IMR-90 (cell line): ENCODE data around the gene CARMIL1. TPM values are rescaled to one million over a fixed set of nuclear protein-coding genes. Genes with fewer than 3 reads are reported as not detected.

ENCODE experiments used
- ATAC-seq: fragments of 200-7000 bp; cut with Tn5 transposase; 2 replicates; pipeline ENCODE4 v1.9.1; 2020; ENCODE audit warnings: low read depth, mild to moderate bottlenecking, moderate library complexity
- BruUV-seq: library from RNA; stranded (reverse); fragments of 400-500 nt; replicated peaks from 2 replicates; lab custom pipeline; 2021; lab: Mats Ljungman, UMichigan
- CTCF ChIA-PET: fragments of 300-600 bp; formaldehyde crosslinking; extraction: SDS; loops from one replicate; lab custom pipeline; 2021; ENCODE audit warnings: antibody characterized with exemption; lab: Yijun Ruan, JAX
- POLR2A ChIA-PET: fragments of 300-600 bp; sonication (Branson Sonifier 250); formaldehyde crosslinking; loops from one replicate; lab custom pipeline; 2022; ENCODE audit warnings: antibody characterized with exemption; ENCODE audit not compliant: unreplicated experiment; lab: Charles Lee
- DNase-seq: peaks from one replicate; pipeline ENCODE4 v3.0.0; 2013
- H2AFZ ChIP-seq: replicated peaks from 2 replicates; pipeline ENCODE3; 2013; ENCODE audit warnings: low read length, mild to moderate bottlenecking; ENCODE audit not compliant: poor library complexity
- H2AK5ac ChIP-seq: 2 replicates; pipeline ENCODE4 v1.6.1; 2013; ENCODE audit warnings: low read depth, low read length, inconsistent platforms
- H2AK9ac ChIP-seq: replicated peaks from 2 replicates; pipeline ENCODE3; 2013; ENCODE audit warnings: mild to moderate bottlenecking, low read depth, low read length, moderate library complexity; ENCODE audit not compliant: poor library complexity
- H2BK120ac ChIP-seq: 2 replicates; pipeline ENCODE4 v1.6.1; 2013; ENCODE audit warnings: low read depth, low read length, inconsistent platforms
- H2BK15ac ChIP-seq: 3 replicates; pipeline ENCODE4 v1.6.1; 2013; ENCODE audit warnings: low read depth, low read length, inconsistent platforms
- H2BK20ac ChIP-seq: 2 replicates; pipeline ENCODE4 v1.6.1; 2013; ENCODE audit warnings: low read depth, mild to moderate bottlenecking, inconsistent platforms, low read length, moderate library complexity
- H2BK5ac ChIP-seq: 2 replicates; pipeline ENCODE4 v1.6.1; 2013; ENCODE audit warnings: mild to moderate bottlenecking, low read depth, low read length, inconsistent platforms; ENCODE audit not compliant: poor library complexity, severe bottlenecking
- H3K14ac ChIP-seq: replicated peaks from 2 replicates; pipeline ENCODE4 v1.6.1; 2013; ENCODE audit warnings: low read depth, low read length, inconsistent platforms
- H3K18ac ChIP-seq: 2 replicates; pipeline ENCODE4 v1.6.1; 2013; ENCODE audit warnings: low read depth, low read length, control low read depth
- H3K23ac ChIP-seq: 2 replicates; pipeline ENCODE4 v1.6.1; 2013; ENCODE audit warnings: low read depth, low read length, inconsistent platforms
- H3K27ac ChIP-seq: 2 replicates; pipeline ENCODE4 v1.5.1; 2013; ENCODE audit warnings: mild to moderate bottlenecking, control low read depth, low read length; ENCODE audit not compliant: insufficient read depth
- H3K27me3 ChIP-seq: 2 replicates; pipeline ENCODE4 v1.6.1; 2013; ENCODE audit warnings: low read length; ENCODE audit not compliant: control insufficient read depth, insufficient read depth
- H3K36me3 ChIP-seq: 2 replicates; pipeline ENCODE4 v1.6.1; 2013; ENCODE audit warnings: low read length, mixed read lengths; ENCODE audit not compliant: control insufficient read depth, insufficient read depth
- H3K4ac ChIP-seq: 2 replicates; pipeline ENCODE4 v1.6.1; 2013; ENCODE audit warnings: low read depth, low read length, inconsistent platforms
- H3K4me1 ChIP-seq: 2 replicates; pipeline ENCODE4 v1.6.1; 2013; ENCODE audit warnings: low read length, mixed read lengths; ENCODE audit not compliant: control insufficient read depth, insufficient read depth
- H3K4me2 ChIP-seq: 2 replicates; pipeline ENCODE4 v1.6.1; 2013; ENCODE audit warnings: low read depth, mild to moderate bottlenecking, control low read depth, low read length, moderate library complexity
- H3K4me3 ChIP-seq: 2 replicates; pipeline ENCODE4 v1.5.1; 2013; ENCODE audit warnings: low read depth, mild to moderate bottlenecking, control low read depth, low read length, moderate library complexity; ENCODE audit not compliant: insufficient read depth
- H3K56ac ChIP-seq: 2 replicates; pipeline ENCODE4 v1.6.1; 2013; ENCODE audit warnings: low read length, inconsistent platforms; ENCODE audit not compliant: insufficient read depth; ENCODE audit errors: extremely low read depth
- H3K79me1 ChIP-seq, 2 experiments: 2 replicates each; pipeline ENCODE4 v1.6.1; 2013; ENCODE audit warnings: low read length in 2 of 2, inconsistent platforms in 1 of 2, low read depth in 1 of 2
- H3K9ac ChIP-seq: 2 replicates; pipeline ENCODE4 v1.6.1; 2013; ENCODE audit warnings: low read depth, low read length, control low read depth
- H3K9me1 ChIP-seq: 2 replicates; pipeline ENCODE4 v1.6.1; 2013; ENCODE audit warnings: low read length, inconsistent platforms; ENCODE audit not compliant: insufficient read depth
- H3K9me3 ChIP-seq: 2 replicates; pipeline ENCODE4 v1.6.1; 2013; ENCODE audit warnings: low read length; ENCODE audit not compliant: control insufficient read depth, insufficient read depth
- H4K20me1 ChIP-seq: 2 replicates; pipeline ENCODE4 v1.6.1; 2013; ENCODE audit warnings: low read length, inconsistent platforms; ENCODE audit not compliant: insufficient read depth
- H4K5ac ChIP-seq: 2 replicates; pipeline ENCODE4 v1.6.1; 2013; ENCODE audit warnings: mild to moderate bottlenecking, low read depth, low read length, control low read depth
- H4K8ac ChIP-seq, 2 experiments: 2 replicates each; pipeline ENCODE4 v1.6.1; 2013; ENCODE audit warnings: low read depth in 2 of 2, low read length in 2 of 2, control low read depth in 1 of 2, inconsistent platforms in 1 of 2
- H4K91ac ChIP-seq: 2 replicates; pipeline ENCODE4 v1.6.1; 2013; ENCODE audit warnings: low read depth, low read length, inconsistent platforms; ENCODE audit not compliant: insufficient read depth
- ELK1 ChIP-seq: fragments of 150-350 bp; IDR thresholded peaks from 2 replicates; pipeline ENCODE4 v1.6.1; 2016; ENCODE audit warnings: low read depth, mild to moderate bottlenecking, low read length, moderate library complexity, borderline replicate concordance
- WGBS, 2 experiments: methylation state at CpG; one replicate each; pipeline versions ENCODE4 v1.1.5 to v1.1.7; 2013; ENCODE audit warnings: missing lambda C conversion rate in 2 of 2; ENCODE audit not compliant: insufficient read length in 1 of 2; ENCODE audit errors: extremely low coverage in 2 of 2; 5-methylcytosine and 5-hydroxymethylcytosine counted together
- dilution Hi-C: fragments of 300-500 bp; cut with HindIII; formaldehyde crosslinking; loops from one replicate; pipeline ENCODE4 v1.14.3; 2018; ENCODE audit warnings: low sequenced_read_pairs; ENCODE audit not compliant: unreplicated experiment
- in situ Hi-C: fragments of 300-500 bp; cut with MboI; formaldehyde crosslinking; loops from 3 replicates; pipeline ENCODE4 v1.14.3; 2019; ENCODE audit warnings: low sequenced_read_pairs, inconsistent platforms, mixed read lengths
- intact Hi-C: fragments of 100-400 bp; cut with micrococcal nuclease; formaldehyde crosslinking; loops from 2 replicates; pipeline ENCODE4 v1.10.0; 2022
- polyA plus RNA-seq, 3 experiments: library from polyadenylated mRNA; depleted of rRNA; stranded (reverse); fragments of >200 nt; gene quantifications; 2 replicates each; pipeline ENCODE4 v1.2.3, GENCODE V29; 2012; ENCODE audit warnings: low replicate concordance in 1 of 3
- total RNA-seq: library from RNA; depleted of rRNA; stranded (reverse); fragments of >200 nt; gene quantifications from 2 replicates; pipeline ENCODE4 v1.2.3, GENCODE V29; 2012

Gene CARMIL1
- total and polyA plus RNA-seq, 2 of the 4 experiments (the other 2 are of a cell fraction): 1.3 to 2.9 TPM

GRCh38 chr6:25623879-25624278, 344.7 kb downstream of the CARMIL1 start:
- no peak overlapping the region for H3K56ac ChIP-seq
- dilution Hi-C loops: no loop called here
- H3K4ac ChIP-seq: no peak overlapping the region
- no peak overlapping the region for H2BK20ac ChIP-seq
- intact Hi-C loops: no loop called here
- no peak for TF ChIP-seq ELK1
- no TSS peak for BruUV-seq
- no peak overlapping the region for H3K14ac ChIP-seq
- H4K5ac ChIP-seq: no peak overlapping the region
- in situ Hi-C loops: loop anchor here (25.0 kb wide), 1 partner anchor 1037 kb away; no protein-coding TSS in a partner anchor
- no peak overlapping the region for H3K27ac ChIP-seq
- H3K27me3 ChIP-seq: no peaks in the 10 kb centered on the region
- no peak overlapping the region for H4K91ac ChIP-seq
- ATAC-seq (no peak), DNase-seq (no peak)
- H3K9me3 ChIP-seq: no peaks in the 10 kb centered on the region
- no peaks in the 10 kb centered on the region for H3K79me1 ChIP-seq
- H4K20me1 ChIP-seq: no peaks in the 10 kb centered on the region
- H2BK120ac ChIP-seq: no peak overlapping the region
- H3K9ac ChIP-seq: no peak overlapping the region
- no peak overlapping the region for H3K4me2 ChIP-seq
- ChIA-PET POLR2A (no interaction called here), CTCF (no interaction called here)
- H3K23ac ChIP-seq: no peak overlapping the region
- H3K9me1 ChIP-seq: no peaks in the 10 kb centered on the region
- no peak overlapping the region for H2AFZ ChIP-seq
- no peak overlapping the region for H2AK9ac ChIP-seq
- H2BK5ac ChIP-seq: no peak overlapping the region
- no peak overlapping the region for H2AK5ac ChIP-seq
- H3K18ac ChIP-seq: no peak overlapping the region
- H3K4me3 ChIP-seq: no peak overlapping the region
- no peak overlapping the region for H2BK15ac ChIP-seq
- no CpG with 5 or more reads among the region's 1 CpG for WGBS, 2 experiments
- no peaks in the 10 kb centered on the region for H3K4me1 ChIP-seq
- no peaks in the 10 kb centered on the region for H3K36me3 ChIP-seq
- no peak overlapping the region for H4K8ac ChIP-seq
